HG03175 (cell line): ENCODE data around the gene SEMA3G.

ENCODE experiments used
- ATAC-seq: cut with Tn5 transposase; IDR thresholded peaks from one replicate; pipeline ENCODE4 v1.9.1; 2021; ENCODE audit warnings: mild to moderate bottlenecking, moderate library complexity; ENCODE audit not compliant: unreplicated experiment

Gene SEMA3G

DNA sequence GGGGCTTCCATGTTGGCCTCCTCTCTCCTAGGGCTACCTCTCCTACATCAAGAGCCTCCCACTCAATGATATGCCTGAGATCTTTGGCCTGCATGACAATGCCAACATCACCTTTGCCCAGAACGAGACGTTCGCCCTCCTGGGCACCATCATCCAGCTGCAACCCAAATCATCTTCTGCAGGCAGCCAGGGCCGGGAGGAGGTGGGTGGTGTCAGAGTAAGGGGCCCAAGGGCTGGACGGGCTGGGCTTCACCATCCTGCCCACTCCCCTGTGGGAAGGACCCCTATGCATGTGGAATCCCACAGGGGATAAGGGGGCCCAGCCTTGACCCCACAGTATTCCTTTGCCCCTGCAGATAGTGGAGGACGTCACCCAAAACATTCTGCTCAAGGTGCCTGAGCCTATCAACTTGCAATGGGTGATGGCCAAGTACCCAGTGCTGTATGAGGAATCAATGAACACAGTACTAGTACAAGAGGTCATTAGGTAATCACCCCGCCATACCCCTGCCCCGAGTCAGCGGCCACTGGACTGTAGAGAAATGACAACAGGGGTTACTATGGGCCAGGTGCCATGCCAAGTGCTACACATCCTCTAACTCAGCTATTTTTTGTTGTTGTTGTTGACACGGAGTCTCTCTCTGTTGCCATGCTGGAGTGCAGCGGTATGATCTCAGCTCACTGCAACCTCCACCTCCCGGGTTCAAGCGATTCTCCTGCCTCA, 47.1 kb downstream of the SEMA3G start:
- ATAC-seq, result no peak

DNA sequence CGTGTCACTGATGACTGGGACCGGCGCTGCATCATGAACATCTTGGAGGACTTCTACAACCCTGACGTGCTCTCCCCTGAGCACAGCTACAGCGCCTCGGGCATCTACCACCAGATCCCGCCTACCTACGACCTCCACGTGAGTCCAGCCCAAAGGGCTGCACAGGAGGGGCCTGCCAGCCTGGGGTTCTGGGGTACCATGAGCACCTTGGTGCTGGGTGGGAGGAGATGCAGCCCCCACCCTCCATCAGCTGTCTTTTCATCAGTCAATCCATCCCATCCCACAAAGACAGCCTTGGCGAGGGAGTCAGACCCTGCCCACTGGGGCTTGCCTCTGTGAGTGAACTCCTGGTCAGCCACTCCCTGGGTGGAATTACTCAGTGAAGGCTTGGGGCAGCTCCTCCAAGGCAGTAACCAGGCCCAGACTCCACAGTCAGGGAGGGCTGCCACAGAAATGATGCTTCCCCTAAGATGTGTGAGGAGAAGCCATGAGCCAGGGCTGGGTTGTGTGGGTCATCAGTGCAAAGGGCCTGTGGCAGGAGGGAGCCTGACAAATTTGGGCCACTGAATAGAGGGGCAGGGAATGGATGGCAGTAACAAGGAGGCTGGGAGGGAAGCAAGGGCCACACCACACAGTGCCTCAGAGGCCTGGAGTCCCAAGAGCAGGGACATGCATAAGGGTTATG, 47.9 kb downstream of the SEMA3G start:
- no peak for ATAC-seq

DNA sequence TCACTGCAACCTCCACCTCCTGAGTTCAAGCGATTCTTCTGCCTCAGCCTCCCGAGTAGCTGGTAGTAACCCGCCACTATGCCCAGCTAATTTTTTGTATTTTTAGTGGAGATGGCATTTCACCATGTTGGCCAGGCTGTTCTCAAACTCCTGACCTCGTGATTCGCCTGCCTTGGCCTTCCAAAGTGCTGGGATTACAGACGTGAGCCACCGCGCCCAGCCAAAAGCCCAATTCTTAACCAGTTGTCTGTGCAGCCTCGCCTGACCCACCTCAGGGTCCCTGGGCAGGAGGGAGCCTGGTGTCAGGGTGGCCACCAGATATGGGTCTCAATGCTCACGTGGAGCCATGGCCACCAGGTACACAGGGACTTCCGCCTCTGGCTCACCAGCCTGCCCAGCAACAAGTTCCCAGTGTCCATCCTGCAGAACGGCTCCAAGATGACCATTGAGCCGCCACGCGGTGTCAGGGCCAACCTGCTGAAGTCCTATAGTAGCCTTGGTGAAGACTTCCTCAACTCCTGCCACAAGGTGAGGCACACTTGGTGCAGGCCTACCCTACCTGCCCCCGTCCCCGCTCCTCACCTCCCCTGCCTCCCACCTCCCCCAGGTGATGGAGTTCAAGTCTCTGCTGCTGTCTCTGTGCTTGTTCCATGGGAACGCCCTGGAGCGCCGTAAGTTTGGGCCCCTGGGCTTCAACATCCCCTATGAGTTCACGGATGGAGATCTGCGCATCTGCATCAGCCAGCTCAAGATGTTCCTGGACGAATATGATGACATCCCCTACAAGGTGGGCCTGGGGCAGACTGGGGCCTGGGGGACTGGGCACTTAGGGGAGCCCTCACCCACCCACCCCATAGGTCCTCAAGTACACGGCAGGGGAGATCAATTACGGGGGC, 48.6 kb downstream of the SEMA3G start:
- no peak for ATAC-seq

DNA sequence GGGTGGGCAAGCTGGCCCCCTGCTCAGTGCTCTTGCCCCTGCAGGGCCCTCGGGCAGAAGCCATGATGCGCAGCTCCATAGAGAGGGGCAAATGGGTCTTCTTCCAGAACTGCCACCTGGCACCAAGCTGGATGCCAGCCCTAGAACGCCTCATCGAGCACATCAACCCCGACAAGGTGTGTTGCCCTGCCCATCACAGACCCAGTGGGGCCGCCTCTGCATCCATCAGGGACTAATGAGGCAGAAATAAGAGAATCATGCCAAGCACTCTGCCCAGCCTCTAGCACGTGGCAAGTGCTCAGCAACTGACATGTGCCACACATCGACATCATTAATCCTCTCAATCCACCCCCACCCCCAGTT, 49.4 kb downstream of the SEMA3G start:
- no peak for ATAC-seq

DNA sequence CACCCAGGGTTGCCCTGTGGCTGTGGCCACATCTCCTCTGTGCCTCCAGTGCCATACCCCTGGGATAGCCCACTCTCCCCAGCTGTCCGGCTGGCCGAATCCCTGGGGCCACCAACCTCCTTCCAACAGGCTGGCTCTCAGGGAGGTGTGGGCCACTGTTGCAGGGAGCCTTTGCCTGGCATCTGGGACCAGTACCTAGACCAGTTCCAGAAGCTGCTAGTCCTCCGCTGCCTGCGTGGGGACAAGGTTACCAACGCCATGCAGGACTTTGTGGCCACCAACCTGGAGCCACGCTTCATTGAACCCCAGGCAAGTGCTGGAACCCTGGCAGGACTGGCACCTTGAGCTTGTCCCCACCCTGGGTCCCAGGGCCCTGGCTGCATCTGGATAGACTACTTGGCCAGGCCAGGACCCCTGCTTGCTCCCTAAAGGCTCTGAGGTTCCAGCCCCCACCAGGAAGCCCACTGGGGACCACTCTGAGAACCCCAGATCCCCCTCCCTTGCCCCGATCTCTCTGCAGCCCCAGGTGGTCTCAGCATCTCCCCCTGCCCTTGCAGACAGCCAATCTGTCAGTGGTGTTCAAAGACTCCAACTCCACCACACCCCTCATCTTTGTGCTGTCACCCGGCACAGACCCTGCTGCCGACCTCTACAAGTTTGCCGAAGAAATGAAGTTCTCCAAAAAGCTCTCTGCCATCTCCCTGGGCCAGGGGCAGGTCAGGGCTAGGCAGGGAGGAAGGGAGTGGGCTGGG, 50.0 kb downstream of the SEMA3G start:
- ATAC-seq, result no peak

DNA sequence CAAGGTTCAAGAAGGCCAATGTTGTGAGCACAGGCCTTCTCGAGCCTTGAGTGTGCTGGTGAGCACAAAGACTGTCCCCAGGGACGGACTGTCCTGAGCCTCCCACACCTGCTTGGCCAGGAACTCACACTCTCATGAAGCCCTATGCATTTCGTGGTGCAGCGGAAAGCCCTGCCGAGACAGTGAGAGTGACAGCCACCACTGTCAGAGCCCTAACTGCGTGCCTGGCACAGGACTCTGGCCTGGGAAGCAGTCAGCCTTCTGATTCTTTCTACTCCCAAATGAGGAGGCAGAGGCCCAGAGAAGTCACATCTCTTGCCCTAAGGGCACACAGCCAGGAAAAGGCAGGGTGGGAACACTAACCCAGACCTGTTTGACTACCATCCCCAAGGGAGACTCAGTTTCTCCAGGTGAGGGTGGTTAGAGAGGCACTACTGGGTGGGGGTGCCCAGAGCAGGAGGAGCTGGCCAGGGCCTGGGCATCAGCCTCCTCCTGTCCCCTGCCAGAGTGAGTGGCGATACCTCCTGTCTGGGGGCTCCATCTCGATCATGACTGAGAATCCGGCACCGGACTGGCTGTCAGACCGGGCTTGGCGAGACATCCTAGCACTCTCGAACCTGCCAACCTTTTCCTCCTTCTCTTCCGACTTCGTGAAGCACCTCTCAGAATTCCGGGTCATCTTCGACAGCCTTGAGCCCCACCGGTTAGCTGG, 50.8 kb downstream of the SEMA3G start:
- no peak for ATAC-seq

DNA sequence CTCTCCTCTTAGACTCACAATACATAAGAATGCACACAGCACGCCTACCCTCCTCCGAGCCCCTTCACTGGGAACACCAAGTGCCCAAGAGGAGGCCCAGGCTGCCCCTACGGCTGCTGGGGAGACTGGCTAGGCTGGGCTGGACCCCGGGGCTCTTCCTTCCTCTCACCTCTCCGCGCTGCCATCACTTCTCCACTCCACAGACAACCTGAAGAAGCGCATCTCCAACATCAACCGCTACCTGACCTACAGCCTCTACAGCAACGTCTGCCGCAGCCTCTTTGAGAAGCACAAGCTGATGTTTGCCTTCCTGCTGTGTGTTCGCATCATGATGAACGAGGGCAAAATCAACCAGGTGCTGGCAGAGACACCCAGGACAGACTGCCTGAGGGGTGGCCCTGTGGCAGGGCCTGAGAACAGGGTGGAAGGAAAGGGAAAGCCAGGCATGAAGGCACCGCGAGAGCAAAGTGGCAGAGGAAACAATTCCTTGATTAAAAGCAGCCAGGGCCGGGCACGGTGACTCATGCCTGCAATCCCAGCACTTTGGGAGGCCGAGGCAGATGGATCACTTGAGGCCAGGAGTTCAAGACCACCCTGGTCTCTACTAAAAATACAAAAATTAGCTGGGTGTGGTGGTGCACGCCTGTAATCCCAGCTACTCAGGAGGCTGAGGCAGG, 51.6 kb downstream of the SEMA3G start:
- ATAC-seq, result no peak

DNA sequence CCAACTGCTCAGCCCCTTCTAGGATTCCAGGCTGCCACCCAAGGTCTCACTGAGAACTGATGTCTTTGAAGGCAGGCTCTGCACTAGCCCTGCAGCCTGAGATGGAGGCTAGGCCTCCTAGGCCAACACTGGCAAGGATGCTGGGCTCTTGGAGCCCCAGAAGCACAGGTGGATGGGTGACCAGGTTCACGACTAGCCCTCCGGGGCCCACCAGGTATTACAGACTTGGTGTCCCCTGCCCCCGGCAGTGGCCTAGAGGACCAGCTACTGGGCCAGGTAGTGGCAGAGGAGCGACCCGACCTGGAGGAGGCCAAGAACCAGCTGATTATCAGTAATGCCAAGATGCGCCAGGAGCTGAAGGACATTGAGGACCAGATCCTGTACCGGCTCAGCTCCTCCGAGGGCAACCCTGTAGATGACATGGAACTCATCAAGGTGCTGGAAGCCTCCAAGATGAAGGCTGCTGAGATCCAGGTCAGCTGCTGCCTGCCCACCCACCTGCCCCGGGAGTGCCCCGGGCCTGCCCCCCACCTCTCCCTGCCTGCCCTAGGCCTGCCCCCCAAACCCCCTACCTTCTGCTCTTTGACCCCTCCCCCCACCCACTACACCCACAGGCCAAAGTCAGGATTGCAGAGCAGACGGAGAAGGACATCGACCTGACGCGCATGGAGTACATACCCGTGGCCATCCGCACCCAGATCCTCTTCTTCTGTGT, 52.5 kb downstream of the SEMA3G start:
- no peak for ATAC-seq

DNA sequence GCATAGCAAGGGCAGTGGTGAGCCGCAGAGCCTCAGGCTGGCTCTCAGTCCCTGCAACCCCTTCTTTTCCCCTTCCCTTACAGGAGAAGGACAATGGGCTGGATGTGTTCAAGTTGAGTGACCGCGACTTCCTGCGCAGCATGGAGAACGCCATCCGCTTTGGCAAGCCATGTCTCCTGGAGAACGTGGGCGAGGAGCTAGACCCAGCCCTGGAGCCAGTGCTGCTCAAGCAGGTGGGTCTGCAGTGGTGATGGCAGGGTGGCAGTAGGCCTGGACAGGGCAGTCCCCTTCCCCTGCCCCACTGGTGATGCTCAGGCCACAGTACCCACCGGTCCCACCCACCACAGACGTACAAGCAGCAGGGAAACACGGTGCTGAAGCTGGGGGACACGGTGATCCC, 53.8 kb downstream of the SEMA3G start:
- ATAC-seq, result no peak

DNA sequence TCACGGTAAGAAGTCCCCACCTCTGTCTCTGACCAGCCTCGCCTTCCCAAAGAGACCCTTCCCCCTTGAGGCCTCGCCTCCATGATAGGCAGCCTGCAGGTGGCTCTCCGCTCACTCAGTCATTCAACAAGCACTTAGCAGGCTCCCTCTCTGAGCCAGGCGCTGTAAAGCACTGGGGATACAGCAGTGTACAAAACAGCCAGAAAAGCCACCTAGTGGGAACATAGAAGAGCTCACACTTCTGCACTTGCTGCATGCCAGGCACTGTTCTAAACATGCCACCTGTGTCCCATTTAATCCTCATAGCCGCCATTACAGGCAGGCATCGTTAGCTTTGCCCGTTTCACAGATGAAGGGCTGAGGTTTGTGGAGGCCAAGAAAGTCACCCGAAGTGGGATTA, 56.0 kb downstream of the SEMA3G start:
- no peak for ATAC-seq

DNA sequence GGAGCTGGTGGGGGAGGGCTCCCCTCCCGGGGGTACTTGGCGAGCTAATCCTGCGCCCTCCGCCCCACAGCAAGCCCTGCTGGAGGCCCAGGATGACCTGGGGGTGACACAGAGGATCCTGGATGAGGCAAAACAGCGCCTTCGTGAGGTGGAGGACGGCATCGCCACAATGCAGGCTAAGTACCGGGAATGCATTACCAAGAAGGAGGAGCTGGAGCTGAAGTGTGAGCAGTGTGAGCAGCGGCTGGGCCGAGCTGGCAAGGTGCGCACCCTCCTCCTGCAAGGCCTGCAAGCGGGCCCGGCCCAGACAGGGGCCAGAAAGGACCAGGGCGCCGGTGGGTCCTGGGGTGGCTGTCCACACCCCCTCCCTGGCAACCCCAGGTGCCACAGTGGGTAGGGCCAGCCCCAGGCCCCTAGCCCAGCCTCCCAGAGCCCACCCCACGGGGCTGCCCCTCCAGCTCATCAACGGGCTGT, 56.5 kb downstream of the SEMA3G start:
- no peak for ATAC-seq

DNA sequence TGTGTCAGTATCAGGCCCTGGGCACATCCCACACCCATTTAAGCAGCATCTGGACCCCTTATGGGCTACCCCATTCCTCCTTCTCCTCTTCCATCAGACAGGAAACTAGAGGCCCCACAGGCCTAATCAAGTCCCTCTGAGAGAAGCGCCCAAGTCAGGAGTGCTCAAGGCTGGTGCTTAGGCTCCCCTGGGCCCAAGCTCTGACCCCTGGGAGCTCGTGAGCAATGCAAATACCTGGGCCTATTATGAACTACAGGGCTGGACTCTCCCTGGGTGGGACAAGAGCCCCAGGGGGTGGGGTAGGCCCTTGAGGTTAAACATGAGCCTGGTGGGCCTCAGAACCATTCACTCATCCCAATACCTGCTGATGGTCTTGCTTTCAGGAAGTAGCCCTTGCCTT, 57.4 kb downstream of the SEMA3G start:
- ATAC-seq, result no peak

DNA sequence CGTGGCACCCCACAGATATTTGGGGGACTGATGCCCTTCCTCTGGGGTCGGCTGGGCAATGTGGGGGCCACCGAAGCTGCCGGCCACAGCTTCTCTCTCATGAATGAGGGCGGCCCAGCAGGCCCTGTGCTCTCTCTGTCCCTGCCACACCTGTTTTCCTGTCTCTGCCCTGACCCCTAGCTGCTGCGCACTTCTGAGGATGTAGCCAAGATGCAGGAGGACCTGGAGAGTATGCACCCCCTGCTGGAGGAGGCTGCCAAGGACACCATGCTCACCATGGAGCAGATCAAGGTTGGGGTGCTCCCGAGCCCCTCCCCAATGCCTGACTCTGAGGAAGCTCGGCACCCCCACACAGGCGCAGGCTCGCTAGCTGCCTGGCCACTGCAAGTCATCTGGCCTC, 59.7 kb downstream of the SEMA3G start:
- ATAC-seq, result no peak

DNA sequence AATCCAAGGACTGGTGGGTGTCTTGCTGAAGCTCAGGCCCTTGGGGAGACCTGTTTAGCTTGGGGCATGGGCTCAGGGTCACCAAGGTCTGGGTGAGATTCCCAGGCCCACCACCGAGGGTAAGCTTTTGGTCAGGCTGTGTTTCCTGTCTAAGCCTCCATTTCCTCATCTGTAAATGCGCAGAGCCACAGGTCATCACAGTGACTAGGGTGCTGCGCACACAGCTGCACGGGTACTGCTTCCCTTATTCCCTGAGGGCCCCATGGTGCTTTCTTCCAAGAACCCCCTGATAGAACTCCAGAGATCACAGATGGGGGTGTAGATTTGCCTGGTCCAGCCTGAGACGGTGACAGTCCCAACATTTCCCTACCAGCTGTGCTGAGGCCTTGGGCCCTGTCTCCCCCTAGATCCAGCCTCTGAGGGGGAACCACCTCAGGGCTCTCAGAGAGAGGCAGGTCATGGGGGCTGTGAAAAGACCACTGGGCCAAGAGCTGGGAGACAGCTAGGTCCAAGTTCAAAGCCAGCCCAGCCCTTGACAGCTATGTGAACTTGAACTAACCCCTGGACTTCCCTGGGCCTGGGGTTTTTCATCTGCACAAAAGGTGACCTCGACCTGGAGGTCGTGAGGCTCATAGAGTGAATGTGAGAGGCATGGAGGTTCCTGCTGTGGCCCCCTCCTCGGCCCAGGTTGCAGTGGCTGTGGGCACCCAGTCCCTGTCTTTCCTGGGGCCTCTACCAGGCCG, 60.7 kb downstream of the SEMA3G start:
- ATAC-seq, result no peak

DNA sequence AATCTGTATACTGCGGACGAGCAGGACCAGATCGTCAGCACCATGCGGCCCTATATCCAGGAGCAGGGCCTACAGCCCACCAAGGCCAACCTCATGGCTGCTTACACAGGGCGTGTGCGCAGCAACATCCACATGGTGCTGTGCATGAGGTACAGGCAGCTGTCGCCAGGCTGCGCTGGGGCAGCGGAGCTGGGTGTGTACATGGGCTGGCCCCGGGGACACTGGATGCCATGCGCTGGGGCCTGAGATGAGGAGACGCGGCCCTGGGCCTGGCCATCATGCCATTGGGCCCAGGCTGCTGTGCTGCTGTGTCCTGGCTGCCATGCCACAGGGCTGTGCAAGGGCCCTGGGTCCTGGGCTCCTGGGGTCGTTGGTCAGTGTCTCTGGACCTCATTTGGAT, 61.5 kb downstream of the SEMA3G start:
- no peak for ATAC-seq
